ENCODE data around the gene TMOD4. TPM values are rescaled to one million over a fixed set of nuclear protein-coding genes. Genes with fewer than 3 reads are reported as not detected.

TMOD4 gene
- total and polyA plus RNA-seq, 9 of the 15 experiments (the other 6 are each of a cell fraction or from before 2014, with no cell fraction given): 0.18 to 1.8 (median 1.1) TPM; not detected in 1

DNA sequence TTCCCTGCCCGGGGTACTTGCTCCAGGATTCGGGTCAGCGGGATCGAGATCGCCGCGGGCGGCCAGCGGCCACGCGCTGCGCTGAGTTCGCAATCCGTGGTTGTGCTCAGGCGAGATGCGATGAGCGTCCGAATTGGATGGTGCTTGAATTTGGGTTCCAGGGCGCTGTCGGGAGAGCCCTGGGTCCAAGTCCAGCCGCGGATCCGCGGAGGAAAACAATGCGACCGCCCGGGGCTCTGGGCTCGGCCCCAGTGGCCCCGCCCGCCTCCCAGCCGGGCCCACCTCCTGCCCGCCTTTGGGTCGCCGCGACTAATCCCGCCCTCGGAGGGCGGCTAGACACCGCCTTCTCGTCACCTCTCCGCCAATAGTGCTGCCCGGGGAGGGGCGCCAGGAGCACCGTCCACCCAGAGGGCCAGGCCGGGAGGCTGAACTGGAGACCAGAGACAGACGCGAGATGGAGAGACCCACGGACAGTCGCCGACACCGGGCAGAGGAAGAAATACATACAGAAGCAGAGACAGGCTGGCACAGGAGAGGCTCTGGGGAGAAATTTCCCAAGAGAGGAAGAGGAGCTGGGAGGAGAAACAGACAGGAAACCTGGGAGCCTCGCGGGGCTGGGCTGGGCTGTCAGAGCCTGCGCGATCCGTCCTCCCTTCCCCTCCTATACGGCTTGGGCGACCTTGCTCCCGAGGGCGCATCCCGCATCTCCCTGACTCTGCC lies 29.2 kb downstream of the TMOD4 start, which contains the start of gene SEMA6C (continued):
- TF ChIP-seq AFF1 (IDR thresholded peaks at IDR 0.05; ENCODE audit: low read depth in 1 of 2, partially characterized antibody in 2 of 2) (no peak), KHSRP (IDR thresholded peaks at IDR 0.05) (no peak), LARP7 (IDR thresholded peaks at IDR 0.05) (no peak), ZNF584 (CRISPR knock-in tag; IDR thresholded peaks at IDR 0.05; ENCODE audit: low read depth) (no peak), ZSCAN32 (CRISPR knock-in tag; IDR thresholded peaks at IDR 0.05) (no peak), NBN (IDR thresholded peaks at IDR 0.05; ENCODE audit: low read depth) (no peak), SAP30 (IDR thresholded peaks at IDR 0.05; ENCODE audit: borderline replicate concordance, insufficient read depth, low read depth, low read length, poor library complexity, severe bottlenecking) (peak; percentile 78), PRMT5 (CRISPR knock-in tag; IDR thresholded peaks at IDR 0.05) (no peak), ELK1 (CRISPR knock-in tag; IDR thresholded peaks at IDR 0.05) (no peak), PREB (CRISPR knock-in tag; IDR thresholded peaks at IDR 0.05) (no peak), SUPT5H (IDR thresholded peaks at IDR 0.05) (peak; percentile 60), PRPF4 (IDR thresholded peaks at IDR 0.05; ENCODE audit: insufficient read depth, low read depth, low read length, poor library complexity, severe bottlenecking) (no peak), ELF1 (tag; IDR thresholded peaks at IDR 0.05) (no peak), BRF1 (IDR thresholded peaks at IDR 0.05; ENCODE audit: borderline replicate concordance, extremely low read depth, insufficient read length) (no peak), GTF2E2 (tag; IDR thresholded peaks at IDR 0.05) (no peak), IRF9 (tag; IDR thresholded peaks at IDR 0.05) (no peak)
- TF ChIP-seq, protein P1, sequence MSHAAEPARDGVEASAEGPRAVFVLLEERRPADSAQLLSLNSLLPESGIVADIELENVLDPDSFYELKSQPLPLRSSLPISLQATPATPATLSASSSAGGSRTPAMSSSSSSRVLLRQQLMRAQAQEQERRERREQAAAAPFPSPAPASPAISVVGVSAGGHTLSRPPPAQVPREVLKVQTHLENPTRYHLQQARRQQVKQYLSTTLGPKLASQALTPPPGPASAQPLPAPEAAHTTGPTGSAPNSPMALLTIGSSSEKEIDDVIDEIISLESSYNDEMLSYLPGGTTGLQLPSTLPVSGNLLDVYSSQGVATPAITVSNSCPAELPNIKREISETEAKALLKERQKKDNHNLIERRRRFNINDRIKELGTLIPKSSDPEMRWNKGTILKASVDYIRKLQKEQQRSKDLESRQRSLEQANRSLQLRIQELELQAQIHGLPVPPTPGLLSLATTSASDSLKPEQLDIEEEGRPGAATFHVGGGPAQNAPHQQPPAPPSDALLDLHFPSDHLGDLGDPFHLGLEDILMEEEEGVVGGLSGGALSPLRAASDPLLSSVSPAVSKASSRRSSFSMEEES (CRISPR knock-in tag; IDR thresholded peaks at IDR 0.05): no peak
- TF ChIP-seq, protein P2, sequence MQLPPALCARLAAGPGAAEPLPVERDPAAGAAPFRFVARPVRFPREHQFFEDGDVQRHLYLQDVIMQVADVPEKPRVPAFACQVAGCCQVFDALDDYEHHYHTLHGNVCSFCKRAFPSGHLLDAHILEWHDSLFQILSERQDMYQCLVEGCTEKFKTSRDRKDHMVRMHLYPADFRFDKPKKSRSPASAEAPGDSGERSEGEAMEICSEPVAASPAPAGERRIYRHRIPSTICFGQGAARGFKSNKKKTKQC (CRISPR knock-in tag; IDR thresholded peaks at IDR 0.05): no peak
